ENCODE measurements around the gene ITPRID2. TPM values are rescaled to one million over a fixed set of nuclear protein-coding genes. Genes with fewer than 3 reads are reported as not detected.

ITPRID2 gene
- total RNA-seq, 1 experiment from 2014 or later, result 1,605 TPM

DNA sequence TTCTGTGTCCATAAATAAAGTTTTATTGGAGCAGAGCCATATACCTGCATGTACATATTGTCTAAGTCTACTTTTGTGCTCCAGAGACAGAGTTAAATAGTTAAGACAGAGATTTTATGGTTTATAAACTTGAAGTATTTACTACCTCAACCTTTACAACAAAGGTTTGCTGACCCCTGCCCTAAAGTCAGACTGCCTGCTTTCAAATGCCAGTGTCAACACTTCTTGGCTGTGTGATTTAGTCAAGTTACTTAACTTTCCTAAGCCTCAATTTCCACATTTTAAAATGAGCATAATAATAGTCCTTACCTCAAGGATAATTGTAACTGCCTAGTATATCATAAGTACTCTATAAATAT is 44.4 kb upstream of the ITPRID2 start:
- TF ChIP-seq ELF1 (IDR thresholded peaks at IDR 0.05; ENCODE audit: borderline replicate concordance, low read depth) (no peak), SP1 (IDR thresholded peaks at IDR 0.05; ENCODE audit: low read depth) (no peak), FOSL1 (IDR thresholded peaks at IDR 0.05; ENCODE audit: low read depth) (no peak), ATF3 (IDR thresholded peaks at IDR 0.05) (no peak), YY1 (IDR thresholded peaks at IDR 0.05; ENCODE audit: extremely low read depth, insufficient replicate concordance, low read depth, low read length) (no peak), RAD21 (IDR thresholded peaks at IDR 0.05; ENCODE audit: low read depth) (no peak), SRF (IDR thresholded peaks at IDR 0.05; ENCODE audit: low read depth) (no peak), SIN3A (IDR thresholded peaks at IDR 0.05; ENCODE audit: low read depth) (no peak), TCF7L2 (IDR thresholded peaks at IDR 0.05; ENCODE audit: borderline replicate concordance, extremely low read depth, insufficient read depth, insufficient read length) (no peak), CBX3 (IDR thresholded peaks at IDR 0.05; ENCODE audit: low read depth) (no peak), MAX (IDR thresholded peaks at IDR 0.05) (no peak), POLR2A (IDR thresholded peaks at IDR 0.05; ENCODE audit: borderline replicate concordance, extremely low read depth, insufficient read depth, insufficient read length) (no peak), EZH2phosphoT487 (IDR thresholded peaks at IDR 0.05; ENCODE audit: borderline replicate concordance) (no peak), EZH2 (IDR thresholded peaks at IDR 0.05) (no peak), JUND (IDR thresholded peaks at IDR 0.05) (no peak), ZNF274 (IDR thresholded peaks at IDR 0.05; ENCODE audit: low read depth, low read length) (no peak)
- TF ChIP-seq, protein P1, sequence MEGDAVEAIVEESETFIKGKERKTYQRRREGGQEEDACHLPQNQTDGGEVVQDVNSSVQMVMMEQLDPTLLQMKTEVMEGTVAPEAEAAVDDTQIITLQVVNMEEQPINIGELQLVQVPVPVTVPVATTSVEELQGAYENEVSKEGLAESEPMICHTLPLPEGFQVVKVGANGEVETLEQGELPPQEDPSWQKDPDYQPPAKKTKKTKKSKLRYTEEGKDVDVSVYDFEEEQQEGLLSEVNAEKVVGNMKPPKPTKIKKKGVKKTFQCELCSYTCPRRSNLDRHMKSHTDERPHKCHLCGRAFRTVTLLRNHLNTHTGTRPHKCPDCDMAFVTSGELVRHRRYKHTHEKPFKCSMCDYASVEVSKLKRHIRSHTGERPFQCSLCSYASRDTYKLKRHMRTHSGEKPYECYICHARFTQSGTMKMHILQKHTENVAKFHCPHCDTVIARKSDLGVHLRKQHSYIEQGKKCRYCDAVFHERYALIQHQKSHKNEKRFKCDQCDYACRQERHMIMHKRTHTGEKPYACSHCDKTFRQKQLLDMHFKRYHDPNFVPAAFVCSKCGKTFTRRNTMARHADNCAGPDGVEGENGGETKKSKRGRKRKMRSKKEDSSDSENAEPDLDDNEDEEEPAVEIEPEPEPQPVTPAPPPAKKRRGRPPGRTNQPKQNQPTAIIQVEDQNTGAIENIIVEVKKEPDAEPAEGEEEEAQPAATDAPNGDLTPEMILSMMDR (IDR thresholded peaks at IDR 0.05 in 2 of 3, conservative IDR thresholded peaks at IDR 0.05 in 1 of 3; ENCODE audit: borderline replicate concordance in 1 of 3, insufficient read depth in 1 of 3, low read depth in 2 of 3, low read length in 2 of 3), result no peak
- Histone ChIP-seq H3K36me3 (ENCODE audit: control insufficient read depth in 1 of 2, insufficient read depth in 2 of 2, low read length in 2 of 2) (no peaks in the 10 kb centered on the region; a peak in 1 of 4 replicates), H3K9me2 (ENCODE audit: insufficient read depth) (no peaks in the 10 kb centered on the region), H3K27me3 (ENCODE audit: insufficient read depth, low read length) (no peaks in the 10 kb centered on the region), H3K4me3 (replicated peaks in 1 of 2; ENCODE audit: low read depth in 1 of 2, low read length in 2 of 2) (no peak overlapping the region), H3K4me2 (ENCODE audit: low read length) (no peak overlapping the region), H3K9me3 (ENCODE audit: control insufficient read depth in 1 of 2, insufficient read depth in 1 of 2, low read depth in 1 of 2, low read length in 2 of 2) (no peaks in the 10 kb centered on the region), H3K27ac (ENCODE audit: low read depth, low read length) (no peak overlapping the region), H2AFZ (ENCODE audit: low read depth, low read length, poor library complexity, severe bottlenecking) (peak overlapping the region; percentile 10), H3K9ac (ENCODE audit: low read length) (no peak overlapping the region), H3K4me1 (ENCODE audit: control insufficient read depth in 1 of 2, insufficient read depth in 2 of 2, low read length in 2 of 2) (peaks cover 10 to 50% of the 10 kb centered on the region in 2 experiments; a peak in 3 of 4 replicates), H3K79me2 (ENCODE audit: insufficient read depth, low read length) (no peaks in the 10 kb centered on the region), H4K20me1 (ENCODE audit: insufficient read depth) (no peaks in the 10 kb centered on the region)
- ChIA-PET CTCF (no interaction called here), POLR2A (interaction anchor here (1.3 kb wide), 1 partner anchor 8 kb away, joined by 3 read pairs; no protein-coding TSS in a partner anchor), RAD21 (ENCODE audit: low non-redundant PET in 1 of 2, low total read pairs in 2 of 2, uncharacterized antibody in 2 of 2, unreplicated experiment in 2 of 2) (no interaction called here)
- DNase-seq (ENCODE audit: low read depth, low spot score) (no peak), ATAC-seq (no peak)
- BruUV-seq (replicated peaks), result no TSS peak
- intact Hi-C loops (cut with micrococcal nuclease), result no loop called here
